H1 (cell line): Measurements from ENCODE around the gene PPP1R1B. TPM values are rescaled to one million over a fixed set of nuclear protein-coding genes. Genes with fewer than 3 reads are reported as not detected.

Experiments
- CBX5 ChIP-seq: fragments of 300-800, 300-1000 bp; sonication (generic); IDR thresholded peaks from 2 replicates; pipeline ENCODE4 v1.7.1; 2016; ENCODE audit warnings: antibody characterized with exemption, low read length, low read depth
- GTF2F1 ChIP-seq: IDR thresholded peaks from 2 replicates; pipeline ENCODE4 v1.6.1; 2012; ENCODE audit warnings: low read depth, low read length, improper control_type of control experiment, borderline replicate concordance
- HDAC2 ChIP-seq, 2 experiments: fragments of 300-600 bp in 1 of 2; sonication (generic) in 1 of 2; IDR thresholded peaks; 2 replicates each; pipeline ENCODE4 v1.6.1; 2011 to 2012; ENCODE audit warnings: low read depth in 2 of 2, low read length in 2 of 2, mild to moderate bottlenecking in 2 of 2, moderate library complexity in 2 of 2, borderline replicate concordance in 1 of 2, inconsistent platforms in 1 of 2
- JUN ChIP-seq: IDR thresholded peaks from 2 replicates; pipeline ENCODE4 v1.6.1; 2011; ENCODE audit warnings: low read depth, mild to moderate bottlenecking, improper control_type of control experiment, low read length
- NRF1 ChIP-seq: IDR thresholded peaks from 2 replicates; pipeline ENCODE4 v1.6.1; 2011; ENCODE audit warnings: mild to moderate bottlenecking, low read depth, low read length, improper control_type of control experiment
- RAD21 ChIP-seq, 2 experiments: IDR thresholded peaks in 1 of 2; conservative IDR thresholded peaks in 1 of 2; 2 replicates each; pipeline ENCODE4 v1.6.1; 2011; ENCODE audit warnings: low read depth in 2 of 2, low read length in 2 of 2, improper control_type of control experiment in 1 of 2, inconsistent platforms in 1 of 2, mild to moderate bottlenecking in 1 of 2, moderate library complexity in 1 of 2
- SUZ12 ChIP-seq: fragments of 200-600 bp; sonication (generic); IDR thresholded peaks from 2 replicates; pipeline ENCODE4 v1.6.1; 2012; ENCODE audit warnings: mild to moderate bottlenecking, inconsistent platforms, low read length, moderate library complexity, mixed read lengths
- polyA plus RNA-seq, 7 experiments: library from polyadenylated mRNA; depleted of rRNA in 3 of 7; stranded (reverse) in 5 of 7; unstranded in 2 of 7; fragments of >200 nt in 5 of 7; fragments of 200-250 nt in 2 of 7; gene quantifications; 1 replicate in 5 of 7; 2 replicates in 1 of 7; 4 replicates in 1 of 7; pipeline versions ENCODE4 v1.2.1 to v1.2.3, GENCODE V29; 2011 to 2013; ENCODE audit warnings: missing spikeins in 2 of 7, mixed read lengths in 2 of 7
- total RNA-seq: library from RNA; stranded (reverse); fragmentation: NEBNext Ultra II Directional; extraction: Animal tissue kit (Norgen Biotek cat#: 25700); gene quantifications from 2 replicates; pipeline ENCODE4 v1.2.1, GENCODE V29; 2021

PPP1R1B gene
- total and polyA plus RNA-seq, 2 of the 8 experiments (the other 6 are each of a cell fraction or from before 2014, with no cell fraction given) = 10.7 to 22.3 TPM

DNA sequence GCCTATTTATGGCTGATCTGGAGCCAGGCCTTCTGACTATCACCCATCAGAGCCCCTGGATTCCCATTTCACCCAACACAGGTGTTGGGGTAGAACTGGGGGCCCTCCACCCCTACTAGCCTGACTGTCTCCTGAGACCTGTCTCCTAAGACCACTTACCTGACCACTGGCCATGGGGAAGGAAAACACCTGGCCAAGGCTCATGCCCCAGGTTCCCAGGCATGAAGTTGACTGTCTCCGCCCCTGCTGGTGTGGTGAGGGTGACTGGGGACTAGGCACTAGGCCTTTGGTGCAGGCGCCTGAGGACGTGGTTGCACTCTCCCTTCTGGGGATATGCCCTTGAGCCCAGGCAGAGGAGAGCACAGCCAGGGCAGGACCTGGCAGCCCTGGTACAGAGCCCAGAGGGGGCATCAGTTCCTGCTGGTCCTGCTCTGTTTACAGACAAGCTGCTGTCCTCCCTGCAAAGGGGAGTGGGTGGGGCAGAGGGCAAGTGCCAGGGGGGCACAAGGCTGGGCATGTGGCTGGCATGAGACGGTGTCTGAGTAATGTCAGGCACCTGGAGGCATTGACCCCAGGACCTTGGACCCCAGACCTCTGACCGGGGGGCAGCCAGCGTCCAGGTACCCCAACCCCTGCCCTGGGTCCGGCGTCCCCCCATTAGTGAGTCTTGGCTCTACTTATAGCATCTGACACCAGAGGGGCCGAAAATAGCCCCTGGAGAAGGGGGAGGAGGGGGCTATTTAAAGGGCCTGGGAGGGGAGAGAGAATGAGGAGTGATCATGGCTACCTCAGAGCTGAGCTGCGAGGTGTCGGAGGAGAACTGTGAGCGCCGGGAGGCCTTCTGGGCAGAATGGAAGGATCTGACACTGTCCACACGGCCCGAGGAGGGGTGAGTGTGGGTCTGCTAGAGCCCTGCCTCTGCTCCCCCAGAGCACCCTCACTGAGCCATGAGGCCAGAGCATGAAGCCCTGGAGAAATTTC is 38.1 kb downstream of the PPP1R1B start, which contains the start of gene TCAP (continued):
- TF ChIP-seq NRF1 (no peak), CBX5 (no peak), GTF2F1 (no peak), HDAC2 (IDR thresholded peaks at IDR 0.05; ENCODE audit: borderline replicate concordance in 1 of 2, low read depth in 2 of 2, low read length in 2 of 2) (no peak), JUN (no peak), SUZ12 (no peak), RAD21 (IDR thresholded peaks at IDR 0.05 in 1 of 2, conservative IDR thresholded peaks at IDR 0.05 in 1 of 2; ENCODE audit: low read depth in 2 of 2, low read length in 2 of 2) (no peak)
